ENCODE measurements around the gene EPHB1.

- TF ChIP-seq POLR2AphosphoS5 (IDR thresholded peaks at IDR 0.05; ENCODE audit: low read depth, low read length) (no peak), TAF1 (IDR thresholded peaks at IDR 0.05; ENCODE audit: borderline replicate concordance, insufficient read depth, low read length) (no peak)
Measured at GRCh38 chr3:135103917-135104316, 308.9 kb downstream of the EPHB1 start.

All from PFSK-1 (cell line).